GM21390 (cell line): ENCODE data around the gene C11orf16.
"Not testable (repeated sequence)": the region's sequence is repeated elsewhere in the genome, so short reads cannot be mapped to it uniquely, and the experiment has no call there.

Experiments used
- ATAC-seq: cut with Tn5 transposase; IDR thresholded peaks from one replicate; pipeline ENCODE4 v1.9.1; 2021; ENCODE audit not compliant: unreplicated experiment

The C11orf16 gene

GRCh38 chr11:8937159-8937558, 4.4 kb upstream of the C11orf16 start:
- no peak for ATAC-seq

GRCh38 chr11:8935789-8936188, 3.0 kb upstream of the C11orf16 start:
- ATAC-seq, result not testable (repeated sequence)

- no peak for ATAC-seq
Measured at GRCh38 chr11:8934742-8935488, 2.2 kb upstream of the C11orf16 start.

- no peak for ATAC-seq
Measured at GRCh38 chr11:8933931-8934330, 1.2 kb upstream of the C11orf16 start.

- ATAC-seq, result no peak
Measured at GRCh38 chr11:8930456-8931175, 2.1 kb downstream of the C11orf16 start.

GRCh38 chr11:8928981-8929615, 3.6 kb downstream of the C11orf16 start:
- ATAC-seq, result no peak

DNA sequence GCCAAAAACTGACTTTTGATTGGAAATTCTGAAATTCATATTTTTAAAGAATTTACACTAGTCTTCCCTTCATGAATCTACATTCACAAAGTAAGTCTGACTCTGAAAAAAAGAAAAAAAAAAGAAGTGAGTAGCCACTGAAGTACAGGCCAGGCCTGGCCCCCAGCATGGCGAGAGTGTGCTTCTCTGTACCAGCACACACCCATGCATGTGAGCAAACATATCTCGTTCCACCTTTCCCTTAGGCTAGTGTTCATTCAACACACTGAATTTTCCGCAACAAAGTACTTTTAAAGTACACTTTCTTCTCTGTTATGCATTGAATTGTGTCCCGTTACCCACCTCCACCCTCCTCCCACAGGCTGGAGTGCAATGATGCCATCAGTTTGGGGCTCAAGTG, 4.5 kb downstream of the C11orf16 start:
- no peak for ATAC-seq

GRCh38 chr11:8927233-8927632, 5.5 kb downstream of the C11orf16 start:
- no peak for ATAC-seq

DNA sequence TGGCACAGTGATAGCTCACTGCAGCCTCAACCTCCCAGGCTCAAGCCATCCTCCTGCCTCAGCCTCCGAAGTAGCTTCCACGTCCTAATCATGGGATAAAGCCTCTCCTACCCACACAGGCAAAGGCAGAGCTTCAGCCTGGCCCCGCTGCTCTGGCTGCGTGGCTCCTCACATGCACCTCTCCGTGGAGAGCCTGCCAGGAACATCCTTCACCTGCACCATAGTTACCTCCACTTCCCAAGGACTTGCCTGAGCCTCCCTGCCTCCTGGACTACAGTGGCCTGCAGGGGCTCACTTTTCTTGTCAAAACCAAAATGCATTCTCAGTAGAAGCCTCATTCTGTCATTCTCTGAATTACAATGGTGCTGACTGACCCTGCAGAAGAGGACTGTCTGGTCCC, 6.5 kb downstream of the C11orf16 start:
- ATAC-seq, result no peak

GRCh38 chr11:8925711-8926110, 7.0 kb downstream of the C11orf16 start:
- no peak for ATAC-seq

DNA sequence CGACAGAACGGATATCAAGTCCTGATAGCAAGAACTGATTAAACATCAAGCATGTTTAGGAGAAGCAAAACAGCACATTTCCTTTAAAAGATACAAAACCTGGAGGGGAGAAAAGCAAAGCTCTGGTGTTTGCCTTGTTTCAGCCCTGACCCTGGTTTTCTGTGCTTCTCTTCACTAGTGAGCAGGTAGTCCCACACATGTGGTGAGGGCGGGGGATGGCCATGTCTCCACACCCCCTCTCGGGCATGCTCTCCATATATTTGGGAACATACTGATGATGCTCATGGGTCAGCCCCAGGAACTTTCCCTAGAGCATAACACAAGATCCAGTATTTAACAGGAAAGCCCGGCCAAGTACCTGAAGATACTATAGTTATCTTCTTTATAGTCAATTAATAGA, 10.1 kb downstream of the C11orf16 start:
- no peak for ATAC-seq

- ATAC-seq, result no peak
Measured at GRCh38 chr11:8917157-8917825, 15.5 kb downstream of the C11orf16 start.

DNA sequence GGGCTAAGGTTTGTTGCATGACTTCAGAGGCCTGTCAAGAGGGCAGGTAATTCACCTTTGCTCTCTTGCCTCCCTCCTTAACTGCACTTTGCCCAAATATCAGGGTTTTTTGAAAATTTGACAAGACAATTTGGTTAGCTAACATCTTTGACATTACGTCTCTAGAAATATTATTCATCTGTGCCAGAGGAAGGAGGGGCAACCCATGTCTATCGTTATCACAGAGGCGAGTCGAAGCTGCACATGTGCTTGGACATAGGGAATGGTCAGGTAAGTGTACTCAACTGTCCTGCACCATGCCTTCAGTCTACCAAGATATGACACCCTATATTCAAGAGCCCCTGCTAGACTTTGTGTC, 18.1 kb downstream of the C11orf16 start:
- no peak for ATAC-seq

DNA sequence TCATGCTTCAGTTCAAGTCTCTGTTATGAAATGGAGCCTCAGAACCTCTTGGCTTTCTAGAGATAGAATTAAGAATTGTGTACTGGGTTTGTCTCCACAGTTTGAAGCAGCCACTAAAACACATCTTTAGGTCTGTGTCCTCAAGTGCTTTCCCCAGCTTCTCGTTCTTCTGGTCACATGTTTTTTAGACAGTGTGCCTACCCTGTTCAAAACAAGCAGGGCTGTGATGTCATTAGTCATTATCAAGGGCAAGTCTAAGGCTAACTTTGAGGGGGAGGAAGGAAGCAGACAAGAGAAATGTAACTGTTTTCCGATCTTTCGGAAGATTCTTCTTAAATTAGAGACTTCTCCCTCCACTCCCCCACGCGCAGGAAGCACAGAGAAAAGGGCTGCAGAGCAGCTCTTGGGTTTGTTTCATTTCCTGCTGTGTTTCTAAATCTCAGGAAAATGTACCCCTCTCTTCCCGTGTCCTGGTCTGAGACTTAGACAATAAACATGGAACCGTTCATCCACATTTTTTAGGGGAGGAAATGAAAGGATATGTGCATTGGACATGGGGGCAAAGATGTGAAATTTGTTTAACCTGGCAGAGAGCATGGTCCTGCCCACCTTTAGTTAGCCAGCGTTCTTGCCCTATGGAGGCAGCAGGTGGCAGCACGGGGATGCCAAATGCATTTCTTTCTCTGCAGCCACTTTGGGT, 18.6 kb downstream of the C11orf16 start:
- no peak for ATAC-seq

GRCh38 chr11:8911029-8911823, 21.5 kb downstream of the C11orf16 start, which contains the start of gene AKIP1:
Gene AKIP1, plus strand, starts transcription at chr11:8911189. Its CDS starts 261 bp downstream, at chr11:8911450.
- peak; percentile 72 for ATAC-seq

GRCh38 chr11:8910649-8911026, 22.1 kb downstream of the C11orf16 start:
- peak; percentile 10 for ATAC-seq

DNA sequence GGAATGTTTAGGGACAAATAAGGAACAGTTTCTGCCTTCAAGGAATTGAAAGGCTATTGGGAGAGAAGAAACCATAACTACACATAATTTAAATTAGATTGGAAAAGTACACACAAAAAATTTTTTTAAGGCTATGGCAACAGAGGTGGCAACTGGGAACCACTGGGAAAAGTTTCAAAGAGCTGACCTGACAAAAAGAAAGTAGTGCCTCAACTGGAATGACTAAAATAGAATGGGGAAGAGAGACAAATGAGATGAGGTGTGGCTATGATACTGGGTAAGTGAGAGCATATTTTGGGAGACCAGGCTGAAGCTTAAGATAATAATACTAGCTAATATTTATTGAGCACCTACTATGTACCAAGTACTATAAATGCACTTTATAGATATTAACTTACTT, 24.6 kb downstream of the C11orf16 start:
- no peak for ATAC-seq

GRCh38 chr11:8907116-8907515, 25.6 kb downstream of the C11orf16 start:
- no peak for ATAC-seq

DNA sequence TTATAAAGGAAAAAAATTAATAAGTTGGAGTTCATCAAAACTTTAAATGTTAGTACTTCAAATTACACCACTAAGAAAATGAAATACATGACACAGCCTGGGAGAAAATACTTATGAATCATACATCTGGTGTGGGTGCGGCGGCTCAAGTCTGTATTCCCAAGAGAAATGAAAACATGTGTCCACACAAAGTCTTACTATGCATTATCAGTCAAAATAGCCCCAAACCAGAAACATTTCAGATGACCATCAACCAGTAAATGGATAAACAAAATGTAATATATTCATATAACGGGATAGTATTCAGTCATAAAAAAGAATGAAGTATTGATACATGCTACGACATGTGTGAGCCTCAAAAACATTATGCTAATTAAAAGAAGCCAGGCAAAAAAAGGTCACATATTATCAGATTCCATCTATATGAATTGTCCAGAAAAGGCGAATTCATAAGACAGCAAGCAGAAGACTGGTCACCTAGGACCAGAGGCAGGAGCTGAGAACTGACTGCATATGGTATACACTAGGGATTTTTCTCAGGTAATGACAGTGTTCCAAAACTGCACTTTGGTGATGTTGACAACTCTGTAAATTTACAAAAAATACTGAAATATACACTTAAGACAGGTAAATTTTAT, 27.1 kb downstream of the C11orf16 start:
- no peak for ATAC-seq
